ENCODE measurements around the gene NR3C1.

The NR3C1 gene

GRCh38 chr5:143426437-143426991 lies 23.0 kb upstream of the NR3C1 start:
- DNase-seq (ENCODE audit: low read depth in 2 of 2), result no peak

- DNase-seq (ENCODE audit: low read depth in 2 of 2), result no peak
Observed at GRCh38 chr5:143425835-143426234, 22.3 kb upstream of the NR3C1 start.

GRCh38 chr5:143418140-143418866 lies 14.8 kb upstream of the NR3C1 start:
- no peak for DNase-seq (ENCODE audit: low read depth in 2 of 2)

GRCh38 chr5:143417503-143418139 lies 14.1 kb upstream of the NR3C1 start:
- no peak for DNase-seq (ENCODE audit: low read depth in 2 of 2)

- DNase-seq (ENCODE audit: low read depth in 2 of 2), result no peak
Observed at GRCh38 chr5:143416411-143416810, 12.9 kb upstream of the NR3C1 start.

GRCh38 chr5:143413958-143414669 lies 10.6 kb upstream of the NR3C1 start:
- no peak for DNase-seq (ENCODE audit: low read depth in 2 of 2)

GRCh38 chr5:143412661-143413342 lies 9.3 kb upstream of the NR3C1 start:
- DNase-seq (ENCODE audit: low read depth in 2 of 2), result no peak

- no peak for DNase-seq (ENCODE audit: low read depth in 2 of 2)
Observed at GRCh38 chr5:143409926-143410325, 6.4 kb upstream of the NR3C1 start.

GRCh38 chr5:143406408-143406807 lies 2.9 kb upstream of the NR3C1 start:
- no peak for DNase-seq (ENCODE audit: low read depth in 2 of 2)

GRCh38 chr5:143405849-143406098 lies 2.3 kb upstream of the NR3C1 start:
- no peak for DNase-seq (ENCODE audit: low read depth in 2 of 2)

- DNase-seq (ENCODE audit: low read depth in 2 of 2), result peak; percentile 68 to 69
Observed at GRCh38 chr5:143405063-143405848, 1.8 kb upstream of the NR3C1 start.

GRCh38 chr5:143404416-143405062 lies 1.1 kb upstream of the NR3C1 start:
- peak; percentile 90 to 92 for DNase-seq (ENCODE audit: low read depth in 2 of 2)

GRCh38 chr5:143403334-143403592 lies 223 bp downstream of the NR3C1 start:
- DNase-seq (ENCODE audit: low read depth in 2 of 2), result no peak

- no peak for DNase-seq (ENCODE audit: low read depth in 2 of 2)
Observed at GRCh38 chr5:143402553-143403333, 743 bp downstream of the NR3C1 start.

- DNase-seq (ENCODE audit: low read depth in 2 of 2), result no peak
Observed at GRCh38 chr5:143402017-143402552, 1.4 kb downstream of the NR3C1 start.

GRCh38 chr5:143401227-143402016 lies 2.1 kb downstream of the NR3C1 start:
- no peak for DNase-seq (ENCODE audit: low read depth in 2 of 2)

GRCh38 chr5:143400541-143401226 lies 2.8 kb downstream of the NR3C1 start:
- DNase-seq (ENCODE audit: low read depth in 2 of 2), result no peak

GRCh38 chr5:143399616-143400540 lies 3.6 kb downstream of the NR3C1 start:
- DNase-seq (ENCODE audit: low read depth in 2 of 2), result no peak
